ENCODE data around the gene MRPS14. TPM values are rescaled to one million over a fixed set of nuclear protein-coding genes. Genes with fewer than 3 reads are reported as not detected.

The MRPS14 gene
- total RNA-seq, 1 experiment from 2014 or later = 29.4 TPM

- Histone ChIP-seq H3K36me3 (ENCODE audit: control insufficient read depth in 1 of 2, insufficient read depth in 2 of 2, low read length in 2 of 2) (no peaks in the 10 kb centered on the region), H3K4me3 (replicated peaks in 1 of 2; ENCODE audit: low read depth in 1 of 2, low read length in 2 of 2) (no peak overlapping the region), H3K79me2 (ENCODE audit: insufficient read depth, low read length) (no peaks in the 10 kb centered on the region), H3K4me2 (ENCODE audit: low read length) (no peak overlapping the region), H3K27me3 (ENCODE audit: insufficient read depth, low read length) (no peaks in the 10 kb centered on the region), H3K9me3 (ENCODE audit: control insufficient read depth in 1 of 2, insufficient read depth in 1 of 2, low read depth in 1 of 2, low read length in 2 of 2) (no peaks in the 10 kb centered on the region), H3K4me1 (ENCODE audit: control insufficient read depth in 1 of 2, insufficient read depth in 2 of 2, low read length in 2 of 2) (peaks cover 2 to 3% of the 10 kb centered on the region in 2 experiments; a peak in 3 of 4 replicates), H4K20me1 (ENCODE audit: insufficient read depth) (no peaks in the 10 kb centered on the region), H3K9ac (ENCODE audit: low read length) (no peak overlapping the region), H3K9me2 (ENCODE audit: insufficient read depth) (no peaks in the 10 kb centered on the region), H2AFZ (ENCODE audit: low read depth, low read length, poor library complexity, severe bottlenecking) (no peak overlapping the region), H3K27ac (ENCODE audit: low read depth, low read length) (no peak overlapping the region)
- DNase-seq (ENCODE audit: low read depth, low spot score) = no peak
- intact Hi-C loops (cut with micrococcal nuclease) = no loop called here
- TF ChIP-seq, protein P1, sequence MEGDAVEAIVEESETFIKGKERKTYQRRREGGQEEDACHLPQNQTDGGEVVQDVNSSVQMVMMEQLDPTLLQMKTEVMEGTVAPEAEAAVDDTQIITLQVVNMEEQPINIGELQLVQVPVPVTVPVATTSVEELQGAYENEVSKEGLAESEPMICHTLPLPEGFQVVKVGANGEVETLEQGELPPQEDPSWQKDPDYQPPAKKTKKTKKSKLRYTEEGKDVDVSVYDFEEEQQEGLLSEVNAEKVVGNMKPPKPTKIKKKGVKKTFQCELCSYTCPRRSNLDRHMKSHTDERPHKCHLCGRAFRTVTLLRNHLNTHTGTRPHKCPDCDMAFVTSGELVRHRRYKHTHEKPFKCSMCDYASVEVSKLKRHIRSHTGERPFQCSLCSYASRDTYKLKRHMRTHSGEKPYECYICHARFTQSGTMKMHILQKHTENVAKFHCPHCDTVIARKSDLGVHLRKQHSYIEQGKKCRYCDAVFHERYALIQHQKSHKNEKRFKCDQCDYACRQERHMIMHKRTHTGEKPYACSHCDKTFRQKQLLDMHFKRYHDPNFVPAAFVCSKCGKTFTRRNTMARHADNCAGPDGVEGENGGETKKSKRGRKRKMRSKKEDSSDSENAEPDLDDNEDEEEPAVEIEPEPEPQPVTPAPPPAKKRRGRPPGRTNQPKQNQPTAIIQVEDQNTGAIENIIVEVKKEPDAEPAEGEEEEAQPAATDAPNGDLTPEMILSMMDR (IDR thresholded peaks at IDR 0.05 in 2 of 3, conservative IDR thresholded peaks at IDR 0.05 in 1 of 3; ENCODE audit: borderline replicate concordance in 1 of 3, insufficient read depth in 1 of 3, low read depth in 2 of 3, low read length in 2 of 3) = no peak
- TF ChIP-seq RAD21 (IDR thresholded peaks at IDR 0.05; ENCODE audit: low read depth) (no peak), CBX3 (IDR thresholded peaks at IDR 0.05; ENCODE audit: low read depth) (no peak), ELF1 (IDR thresholded peaks at IDR 0.05; ENCODE audit: borderline replicate concordance, low read depth) (no peak), ZNF274 (IDR thresholded peaks at IDR 0.05; ENCODE audit: low read depth, low read length) (no peak)
- CTCF ChIA-PET = no interaction called here
- BruUV-seq (replicated peaks) = no TSS peak
- RAD21 ChIA-PET (ENCODE audit: low non-redundant PET in 1 of 2, low total read pairs in 2 of 2, uncharacterized antibody in 2 of 2, unreplicated experiment in 2 of 2) = no interaction called here
- no peak for ATAC-seq
- POLR2A ChIA-PET = no interaction called here
Measured at GRCh38 chr1:174971466-174971865, 51.8 kb downstream of the MRPS14 start.

DNA sequence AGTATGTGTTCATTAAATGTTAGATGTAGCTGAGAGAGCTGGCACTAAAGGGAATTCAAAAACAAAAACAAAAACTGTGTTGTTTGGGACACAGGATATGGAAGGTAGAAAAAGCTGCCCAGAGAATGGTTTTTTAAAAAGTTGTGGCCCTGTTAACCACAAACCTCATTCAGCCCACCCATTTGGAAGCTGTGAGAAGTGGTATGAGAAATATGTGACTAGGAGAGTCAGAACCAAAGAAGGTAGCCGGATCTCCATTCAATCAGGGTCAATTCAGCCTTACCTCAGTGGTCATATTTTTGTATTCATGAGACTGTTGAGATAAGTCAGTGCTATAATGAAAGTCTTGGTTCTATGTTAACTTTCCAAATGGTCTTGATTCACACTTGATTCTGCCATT lies 53.2 kb downstream of the MRPS14 start:
- H3K4me2 ChIP-seq (ENCODE audit: low read length) = no peak overlapping the region
- H2AFZ ChIP-seq (ENCODE audit: low read depth, low read length, poor library complexity, severe bottlenecking) = no peak overlapping the region
- ChIA-PET RAD21 (ENCODE audit: low non-redundant PET in 1 of 2, low total read pairs in 2 of 2, uncharacterized antibody in 2 of 2, unreplicated experiment in 2 of 2) (no interaction called here), POLR2A (interaction anchor here (0.8 kb wide), 1 partner anchor 29 kb away, joined by 3 read pairs; no protein-coding TSS in a partner anchor), CTCF (no interaction called here)
- ATAC-seq = no peak
- BruUV-seq (replicated peaks) = no TSS peak
- DNase-seq (ENCODE audit: low read depth, low spot score) = no peak
- no peaks in the 10 kb centered on the region for H4K20me1 ChIP-seq (ENCODE audit: insufficient read depth)
- H3K27me3 ChIP-seq (ENCODE audit: insufficient read depth, low read length) = no peaks in the 10 kb centered on the region
- H3K4me1 ChIP-seq (ENCODE audit: control insufficient read depth in 1 of 2, insufficient read depth in 2 of 2, low read length in 2 of 2) = peaks cover 0 to 2% of the 10 kb centered on the region in 2 experiments; a peak in 1 of 4 replicates
- H3K79me2 ChIP-seq (ENCODE audit: insufficient read depth, low read length) = no peaks in the 10 kb centered on the region
- no peaks in the 10 kb centered on the region for H3K9me3 ChIP-seq (ENCODE audit: control insufficient read depth in 1 of 2, insufficient read depth in 1 of 2, low read depth in 1 of 2, low read length in 2 of 2)
- H3K9ac ChIP-seq (ENCODE audit: low read length) = no peak overlapping the region
- no peak overlapping the region for H3K27ac ChIP-seq (ENCODE audit: low read depth, low read length)
- H3K9me2 ChIP-seq (ENCODE audit: insufficient read depth) = no peaks in the 10 kb centered on the region
- intact Hi-C loops (cut with micrococcal nuclease) = no loop called here
- H3K4me3 ChIP-seq (replicated peaks in 1 of 2; ENCODE audit: low read depth in 1 of 2, low read length in 2 of 2) = no peak overlapping the region
- TF ChIP-seq POLR2AphosphoS5 (IDR thresholded peaks at IDR 0.05; ENCODE audit: low read depth, low read length) = no peak
- no peak for TF ChIP-seq YY1 (IDR thresholded peaks at IDR 0.05; ENCODE audit: extremely low read depth, insufficient replicate concordance, low read depth, low read length)
- no peak for TF ChIP-seq RAD21 (IDR thresholded peaks at IDR 0.05; ENCODE audit: low read depth)
- TF ChIP-seq ELF1 (IDR thresholded peaks at IDR 0.05; ENCODE audit: borderline replicate concordance, low read depth) = no peak
- no peak for TF ChIP-seq JUND (IDR thresholded peaks at IDR 0.05)
- no peak for TF ChIP-seq SRF (IDR thresholded peaks at IDR 0.05; ENCODE audit: low read depth)
- no peak for TF ChIP-seq TCF7L2 (IDR thresholded peaks at IDR 0.05; ENCODE audit: borderline replicate concordance, extremely low read depth, insufficient read depth, insufficient read length)
- no peaks in the 10 kb centered on the region for H3K36me3 ChIP-seq (ENCODE audit: control insufficient read depth in 1 of 2, insufficient read depth in 2 of 2, low read length in 2 of 2)

Data from HCT116 (cell line).